Measurements from ENCODE around the gene PGC.

The PGC gene

GRCh38 chr6:41714556-41715273, 32.5 kb downstream of the PGC start:
- DNase-seq (ENCODE audit: low read depth): no peak

- DNase-seq (ENCODE audit: low read depth): peak; percentile 37
Observed at GRCh38 chr6:41713650-41714291, 33.4 kb downstream of the PGC start.

GRCh38 chr6:41713159-41713649, 34.0 kb downstream of the PGC start:
- DNase-seq (ENCODE audit: low read depth): peak; percentile 57

GRCh38 chr6:41712651-41713103, 34.5 kb downstream of the PGC start:
- DNase-seq (ENCODE audit: low read depth): peak; percentile 36

- no peak for DNase-seq (ENCODE audit: low read depth)
Observed at GRCh38 chr6:41711323-41712038, 35.7 kb downstream of the PGC start.

GRCh38 chr6:41709375-41709774, 37.8 kb downstream of the PGC start:
- DNase-seq (ENCODE audit: low read depth): no peak

GRCh38 chr6:41708856-41709255, 38.3 kb downstream of the PGC start:
- DNase-seq (ENCODE audit: low read depth): no peak

- DNase-seq (ENCODE audit: low read depth): no peak
Observed at GRCh38 chr6:41707565-41708200, 39.5 kb downstream of the PGC start.

GRCh38 chr6:41706876-41707564, 40.2 kb downstream of the PGC start:
- DNase-seq (ENCODE audit: low read depth): peak; percentile 80

- peak; percentile 67 for DNase-seq (ENCODE audit: low read depth)
Observed at GRCh38 chr6:41705996-41706835, 41.0 kb downstream of the PGC start.

- no peak for DNase-seq (ENCODE audit: low read depth)
Observed at GRCh38 chr6:41705311-41705995, 41.7 kb downstream of the PGC start.

- DNase-seq (ENCODE audit: low read depth): no peak
Observed at GRCh38 chr6:41704656-41705310, 42.4 kb downstream of the PGC start.

- DNase-seq (ENCODE audit: low read depth): no peak
Observed at GRCh38 chr6:41704028-41704427, 43.2 kb downstream of the PGC start.

GRCh38 chr6:41702771-41703494, 44.3 kb downstream of the PGC start:
- no peak for DNase-seq (ENCODE audit: low read depth)

- no peak for DNase-seq (ENCODE audit: low read depth)
Observed at GRCh38 chr6:41702089-41702745, 45.0 kb downstream of the PGC start.

- no peak for DNase-seq (ENCODE audit: low read depth)
Observed at GRCh38 chr6:41700463-41701347, 46.5 kb downstream of the PGC start.

- no peak for DNase-seq (ENCODE audit: low read depth)
Observed at GRCh38 chr6:41699063-41699462, 48.1 kb downstream of the PGC start.

Measured in amniotic epithelial cell (primary cell).